NCI-H1092 treated with DMSO at 0.1 percent for 48 hours (cell line): ENCODE data around the gene RPL14.
A peak's percentile ranks its signal among the peaks of the same experiment; 100 is the strongest.

Source experiments
- DNase-seq: peaks from one replicate; lab custom pipeline; 2025; lab: John Stamatoyannopoulos, UW

RPL14 gene

GRCh38 chr3:40463579-40463978, 6.4 kb downstream of the RPL14 start:
- no peak for DNase-seq

DNA sequence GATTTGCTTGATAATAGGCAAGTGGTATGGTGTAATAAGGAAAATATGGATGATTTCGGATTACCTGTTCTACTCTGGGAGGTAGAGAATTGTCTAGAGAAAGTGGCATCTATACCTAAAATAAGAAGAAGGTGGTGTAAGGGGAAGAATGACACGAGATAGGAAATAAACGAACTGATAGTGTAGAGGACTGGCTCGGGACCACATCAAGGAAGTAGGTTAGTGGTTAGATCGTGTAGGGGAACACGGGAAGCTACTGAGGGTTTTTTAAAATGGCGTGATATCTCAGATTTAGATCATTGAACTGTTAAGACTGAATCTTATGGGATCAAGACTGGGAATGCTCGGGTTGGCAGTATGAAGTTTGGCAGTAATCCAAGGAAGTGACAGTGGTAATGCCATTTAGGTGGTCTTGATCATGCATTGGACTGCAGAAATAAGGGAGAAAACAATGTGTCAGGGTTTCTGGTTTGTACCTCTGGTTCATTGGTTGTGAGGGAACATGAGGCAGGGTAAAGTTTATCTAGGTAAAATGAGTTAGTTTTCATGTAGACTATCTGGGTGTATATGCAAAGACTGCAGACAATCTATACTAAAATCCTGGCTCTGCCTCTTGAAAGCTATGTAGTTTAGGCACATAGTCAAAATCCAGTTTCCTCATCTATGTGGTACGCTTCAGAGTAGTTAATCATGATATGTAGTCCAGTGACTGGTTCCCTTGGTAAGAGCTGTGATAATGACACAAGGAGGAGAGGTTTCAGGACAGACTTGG, 7.4 kb downstream of the RPL14 start:
- no peak for DNase-seq

DNA sequence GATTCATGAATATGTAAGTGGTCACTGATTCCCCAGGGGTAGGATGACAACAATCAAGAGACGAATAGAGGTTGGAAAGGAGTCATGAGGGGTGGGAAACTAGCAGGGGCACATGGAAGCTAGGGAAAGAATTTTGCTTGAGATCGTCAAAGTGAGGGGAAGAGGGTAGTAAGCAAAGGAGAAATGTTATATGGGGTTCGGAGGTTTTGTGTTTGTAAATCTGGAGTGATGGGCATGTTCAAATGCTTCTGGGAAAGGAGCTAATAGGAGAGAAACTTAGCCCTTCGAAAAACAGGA, 7.9 kb downstream of the RPL14 start:
- no peak for DNase-seq

GRCh38 chr3:40465456-40465855, 8.3 kb downstream of the RPL14 start:
- DNase-seq, result no peak

- DNase-seq, result no peak
Measured at GRCh38 chr3:40468018-40468417, 10.9 kb downstream of the RPL14 start.

DNA sequence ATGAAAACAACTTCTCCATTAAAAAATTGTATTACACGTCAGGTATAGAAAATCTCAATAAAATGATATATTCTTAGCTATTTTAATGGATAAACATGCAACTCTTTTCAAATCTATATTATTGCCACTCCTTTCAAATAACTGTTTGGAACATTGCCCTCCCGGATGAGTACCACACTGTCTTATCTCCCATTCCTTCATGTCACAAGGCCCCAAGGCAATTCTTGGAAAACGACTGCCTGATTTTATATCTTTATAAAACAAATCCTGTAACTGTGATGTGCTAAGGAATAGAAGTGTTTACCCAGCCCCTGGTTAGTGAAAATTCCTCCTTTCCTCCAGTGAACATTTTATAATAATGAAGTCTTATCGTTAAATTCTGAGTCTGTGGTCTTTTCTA, 13.6 kb downstream of the RPL14 start:
- DNase-seq, result no peak

DNA sequence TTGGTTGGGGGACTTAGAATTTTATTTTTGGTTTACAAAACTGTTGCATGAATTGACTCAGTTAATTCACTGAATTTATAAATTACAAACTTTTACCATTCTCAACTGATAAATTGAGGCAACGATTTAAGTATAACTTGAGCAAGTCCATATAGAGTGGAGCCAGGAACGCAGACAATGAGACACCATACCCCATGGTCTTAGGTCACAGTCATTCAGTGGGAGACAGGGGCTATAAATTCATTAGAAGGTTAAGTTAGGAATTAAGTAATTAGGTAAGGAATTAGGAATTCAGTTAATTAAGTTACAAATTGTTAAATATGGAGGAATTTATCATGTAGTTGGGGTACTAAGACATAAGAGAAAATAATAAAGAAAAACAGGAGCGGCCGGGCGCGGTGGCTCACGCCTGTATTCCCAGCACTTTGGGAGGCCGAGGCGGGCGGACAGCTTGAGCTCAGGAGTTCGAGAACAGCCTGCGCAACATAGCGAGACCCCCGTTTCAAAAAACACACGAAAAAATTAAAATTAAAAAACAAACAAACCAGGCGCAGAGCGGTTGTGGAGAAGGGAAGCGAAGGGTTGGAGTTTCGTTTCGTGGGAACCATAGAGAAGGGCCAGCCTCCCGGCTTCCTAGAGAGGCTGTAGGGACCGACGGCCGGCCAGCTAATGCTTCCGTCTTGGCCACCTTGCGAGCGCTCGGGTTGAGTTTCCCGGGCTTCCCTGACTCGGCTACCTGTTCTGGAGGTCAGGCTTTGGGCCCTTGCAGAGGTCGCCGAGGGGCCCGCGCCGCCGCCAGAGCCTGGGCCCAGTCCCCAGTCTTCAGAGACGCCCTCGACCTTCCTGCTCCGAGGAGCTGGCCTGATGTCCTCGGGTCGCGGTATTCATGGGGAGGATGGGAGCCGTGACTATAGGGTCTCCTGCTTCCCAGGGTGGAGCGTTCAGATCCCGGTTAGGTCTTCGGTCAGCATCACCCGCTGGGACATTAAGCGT, 19.6 kb downstream of the RPL14 start, which contains the start of gene ZNF619:
Gene ZNF619 (plus strand): TSS at position 645 of the 993 bp plus-strand sequence. CDS start 858 bp downstream, outside the sequence.
- DNase-seq, result peak; percentile 41

- DNase-seq, result no peak
Measured at GRCh38 chr3:40477666-40478065, 20.5 kb downstream of the RPL14 start.

GRCh38 chr3:40487172-40487571, 30.0 kb downstream of the RPL14 start:
- no peak for DNase-seq

DNA sequence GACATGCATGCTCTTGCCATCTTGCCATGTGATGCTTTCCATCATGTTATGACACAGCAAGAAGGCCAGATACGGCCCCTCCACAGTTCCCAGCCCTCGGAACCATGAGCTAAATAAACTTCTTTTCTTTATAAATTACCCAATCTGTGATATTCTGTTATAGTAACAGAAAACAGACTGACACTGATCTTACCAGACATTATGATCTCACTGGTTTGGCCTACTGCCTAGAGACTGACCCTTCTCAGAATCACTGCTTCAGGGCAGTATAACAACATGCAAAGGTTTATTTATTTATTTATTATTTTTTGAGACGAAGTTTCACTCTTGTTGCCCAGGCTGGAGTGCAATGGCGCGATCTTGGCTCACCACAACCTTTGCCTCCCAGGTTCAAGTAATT, 33.8 kb downstream of the RPL14 start:
- DNase-seq, result no peak

DNA sequence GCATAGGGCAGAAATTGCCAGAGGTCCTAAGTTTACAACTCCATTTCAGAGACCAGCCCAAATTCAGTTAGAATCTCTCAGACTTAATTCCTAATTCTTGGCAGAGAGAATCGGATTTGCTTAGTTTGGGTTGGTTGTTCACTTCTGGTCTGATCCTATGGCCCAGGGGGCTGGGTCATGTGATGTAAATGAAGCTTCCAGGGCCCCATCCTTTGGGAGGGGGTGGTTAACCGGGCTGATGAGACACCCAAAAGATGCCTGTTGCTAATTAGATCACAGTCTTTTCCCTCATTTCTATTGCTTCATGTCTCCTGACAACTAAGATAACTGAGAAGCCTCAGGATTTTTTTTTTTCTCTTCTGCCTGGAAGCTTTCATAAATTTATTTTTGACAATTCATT, 37.6 kb downstream of the RPL14 start:
- DNase-seq, result no peak

DNA sequence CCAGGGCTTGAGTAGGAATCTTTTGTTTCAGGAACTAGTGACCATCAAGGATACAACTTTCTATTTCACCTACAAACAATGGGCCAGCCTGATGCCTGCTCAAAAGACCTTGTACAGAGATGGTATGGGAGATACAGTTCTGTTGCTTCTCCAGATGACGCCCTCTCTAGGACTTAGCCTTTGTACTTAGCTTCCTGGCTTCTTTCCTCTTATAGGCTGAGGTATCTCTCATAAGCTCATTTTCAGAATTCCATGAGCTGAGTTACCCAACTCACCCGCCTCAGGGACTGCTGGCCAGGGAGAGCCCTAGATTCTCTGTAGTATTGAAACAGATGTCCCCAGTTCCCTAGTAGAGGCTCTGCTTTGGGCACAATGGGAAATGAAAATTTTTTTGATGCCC, 40.1 kb downstream of the RPL14 start:
- no peak for DNase-seq

DNA sequence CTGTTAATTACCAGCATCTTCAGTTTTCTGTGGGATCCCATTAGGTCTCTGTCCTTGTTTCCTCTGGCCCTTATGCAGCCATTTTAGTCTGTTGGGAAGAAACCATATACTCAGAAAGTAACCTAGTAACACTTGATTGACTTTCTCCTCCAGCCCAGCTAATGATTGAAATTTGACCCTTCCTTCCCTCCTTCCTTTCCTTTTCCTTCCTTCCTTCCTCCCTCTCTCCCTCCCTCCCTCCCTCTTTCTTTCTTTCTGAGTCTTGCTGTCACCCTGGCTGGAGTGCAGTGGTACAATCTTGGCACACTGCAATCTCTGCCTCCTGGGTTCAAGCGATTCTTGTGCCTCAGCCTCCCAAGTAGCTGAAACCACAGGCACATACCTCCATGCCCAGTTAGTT, 42.8 kb downstream of the RPL14 start:
- DNase-seq, result no peak

DNA sequence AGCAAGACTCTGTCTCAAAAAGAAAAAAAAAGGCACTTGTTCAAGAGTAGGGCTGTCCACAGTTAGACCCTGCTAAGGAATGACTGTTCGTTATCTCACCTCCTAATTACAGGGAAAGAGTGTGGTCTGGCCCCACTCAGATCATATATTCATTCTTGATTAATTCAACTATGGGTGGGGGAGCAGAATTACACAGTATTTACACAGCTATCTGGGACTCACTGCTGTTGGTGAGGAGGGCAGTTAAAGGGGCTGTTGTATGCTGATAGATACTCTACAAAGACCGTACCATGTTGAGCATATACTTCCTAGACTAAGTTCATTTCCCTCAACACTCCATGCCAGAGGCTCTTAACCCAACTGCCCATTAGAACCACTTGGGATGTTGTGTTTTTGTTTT, 44.9 kb downstream of the RPL14 start:
- DNase-seq, result no peak

- DNase-seq, result no peak
Measured at GRCh38 chr3:40504636-40505430, 47.7 kb downstream of the RPL14 start.

GRCh38 chr3:40505599-40506462, 48.7 kb downstream of the RPL14 start, which contains the start of gene ZNF620:
ZNF620 (plus strand) TSS chr3:40506039; CDS start chr3:40506353, 314 bp downstream.
- peak; percentile 89 for DNase-seq

DNA sequence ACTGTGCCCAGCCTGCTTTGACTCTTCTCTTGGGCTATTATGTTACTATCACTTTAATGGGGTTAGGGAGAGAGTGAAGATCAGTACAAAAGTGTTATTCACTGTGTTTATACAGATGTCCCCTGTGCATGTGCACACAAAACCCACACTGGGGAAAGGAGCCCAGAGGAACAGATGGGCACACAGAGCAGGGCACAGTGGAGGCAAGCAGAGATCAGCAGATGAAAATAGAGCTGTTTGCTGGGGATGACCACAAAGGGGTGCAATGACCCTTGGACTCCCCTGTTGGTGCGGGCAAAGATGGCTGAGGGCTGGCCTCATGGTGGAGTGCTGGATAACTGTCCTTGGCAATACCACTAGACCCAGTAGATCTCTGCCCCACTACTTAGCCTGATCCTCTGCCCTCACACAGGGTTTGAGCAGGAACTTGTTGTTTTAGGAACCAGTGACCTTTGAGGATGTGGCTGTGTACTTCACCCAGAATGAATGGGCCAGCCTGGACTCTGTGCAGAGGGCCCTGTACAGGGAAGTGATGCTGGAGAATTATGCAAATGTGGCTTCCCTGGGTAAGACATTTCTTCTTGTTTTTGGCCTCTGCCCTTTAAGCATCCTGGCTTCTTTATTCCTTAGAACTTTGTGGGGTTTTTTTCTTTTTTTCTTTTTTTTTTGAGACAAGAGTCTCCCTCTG, 54.0 kb downstream of the RPL14 start:
- DNase-seq, result no peak

DNA sequence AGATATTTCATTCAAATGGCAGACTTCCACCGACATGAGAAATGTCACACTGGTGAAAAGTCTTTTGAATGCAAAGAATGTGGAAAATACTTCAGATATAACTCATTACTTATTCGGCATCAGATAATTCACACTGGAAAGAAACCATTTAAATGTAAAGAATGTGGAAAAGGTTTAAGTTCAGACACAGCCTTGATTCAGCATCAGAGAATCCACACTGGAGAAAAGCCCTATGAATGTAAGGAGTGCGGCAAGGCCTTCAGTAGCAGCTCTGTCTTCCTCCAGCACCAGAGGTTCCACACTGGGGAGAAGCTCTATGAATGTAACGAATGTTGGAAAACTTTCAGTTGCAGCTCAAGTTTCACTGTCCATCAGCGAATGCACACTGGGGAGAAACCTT, 59.1 kb downstream of the RPL14 start:
- DNase-seq, result no peak

- no peak for DNase-seq
Measured at GRCh38 chr3:40518067-40518466, 60.9 kb downstream of the RPL14 start.
